GM13977 (cell line): ENCODE measurements around the gene SLC4A9.

Experiments
- DNase-seq: peaks from one replicate; pipeline ENCODE4 v3.0.0; 2012; ENCODE audit warnings: low spot score
- in situ Hi-C: fragments of 300-500 bp; cut with MboI; formaldehyde crosslinking; loops from one replicate; pipeline ENCODE4 v1.12.0; 2022; ENCODE audit warnings: low sequenced_read_pairs, low pct_unique_long_range_greater_than_20kb, mixed read lengths, inconsistent platforms; ENCODE audit not compliant: unreplicated experiment
- TF ChIP-seq, protein P1 (sequence below): IDR thresholded peaks from 2 replicates; pipeline ENCODE4 v1.5.1; 2012; ENCODE audit warnings: mild to moderate bottlenecking, control low read depth; ENCODE audit not compliant: insufficient read depth; ENCODE audit errors: extremely low read depth, missing control alignments

The SLC4A9 gene

DNA sequence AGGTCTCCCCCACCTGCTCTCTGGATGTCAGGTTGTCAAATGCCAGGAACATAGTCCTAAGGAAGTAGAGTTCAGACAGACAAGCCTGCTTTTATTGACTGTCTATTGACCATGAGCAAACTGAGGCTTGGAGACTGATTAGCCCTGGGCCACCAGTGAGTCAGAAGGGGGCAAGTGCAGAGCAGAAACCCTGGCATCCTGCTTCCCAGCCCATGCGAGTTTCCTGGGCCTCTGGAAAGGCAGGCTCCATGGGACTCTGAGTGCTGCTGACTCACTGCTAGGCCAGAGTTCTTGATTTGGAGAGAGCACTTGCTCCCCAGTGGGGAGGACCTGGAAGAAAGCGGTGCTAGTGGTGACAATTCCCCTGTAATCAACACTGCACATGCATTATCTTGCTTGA lies 10.8 kb upstream of the SLC4A9 start:
- in situ Hi-C loops = no loop called here
- TF ChIP-seq, protein P1, sequence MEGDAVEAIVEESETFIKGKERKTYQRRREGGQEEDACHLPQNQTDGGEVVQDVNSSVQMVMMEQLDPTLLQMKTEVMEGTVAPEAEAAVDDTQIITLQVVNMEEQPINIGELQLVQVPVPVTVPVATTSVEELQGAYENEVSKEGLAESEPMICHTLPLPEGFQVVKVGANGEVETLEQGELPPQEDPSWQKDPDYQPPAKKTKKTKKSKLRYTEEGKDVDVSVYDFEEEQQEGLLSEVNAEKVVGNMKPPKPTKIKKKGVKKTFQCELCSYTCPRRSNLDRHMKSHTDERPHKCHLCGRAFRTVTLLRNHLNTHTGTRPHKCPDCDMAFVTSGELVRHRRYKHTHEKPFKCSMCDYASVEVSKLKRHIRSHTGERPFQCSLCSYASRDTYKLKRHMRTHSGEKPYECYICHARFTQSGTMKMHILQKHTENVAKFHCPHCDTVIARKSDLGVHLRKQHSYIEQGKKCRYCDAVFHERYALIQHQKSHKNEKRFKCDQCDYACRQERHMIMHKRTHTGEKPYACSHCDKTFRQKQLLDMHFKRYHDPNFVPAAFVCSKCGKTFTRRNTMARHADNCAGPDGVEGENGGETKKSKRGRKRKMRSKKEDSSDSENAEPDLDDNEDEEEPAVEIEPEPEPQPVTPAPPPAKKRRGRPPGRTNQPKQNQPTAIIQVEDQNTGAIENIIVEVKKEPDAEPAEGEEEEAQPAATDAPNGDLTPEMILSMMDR = no peak
- no peak for DNase-seq

GRCh38 chr5:140351609-140352334 lies 8.2 kb upstream of the SLC4A9 start:
- DNase-seq = peak; percentile 75
- in situ Hi-C loops = loop anchor here (5.0 kb wide), 1 partner anchor 109 kb away; no protein-coding TSS in a partner anchor
- TF ChIP-seq, protein P1 = peak; percentile 76

DNA sequence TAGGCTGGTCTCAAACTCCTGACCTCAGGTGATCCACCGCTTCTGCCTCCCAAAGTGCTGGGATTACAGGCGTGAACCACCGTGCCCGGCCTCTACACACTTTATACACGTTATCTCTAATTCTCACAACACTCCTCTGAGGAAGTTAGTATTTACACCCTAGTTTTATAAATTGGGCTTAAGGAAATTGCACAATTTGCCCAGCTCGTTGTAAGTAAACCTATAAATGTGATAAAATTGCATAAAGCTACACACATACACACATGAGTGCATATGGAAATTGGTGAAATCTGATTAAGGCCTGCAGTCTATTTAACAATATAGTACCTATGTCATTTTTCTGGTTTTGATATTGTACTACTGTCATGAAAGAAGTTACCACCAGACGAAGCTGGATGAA lies 4.4 kb upstream of the SLC4A9 start:
- TF ChIP-seq, protein P1 = no peak
- in situ Hi-C loops = no loop called here

GRCh38 chr5:140356853-140357725 lies 2.9 kb upstream of the SLC4A9 start:
- DNase-seq = no peak
- TF ChIP-seq, protein P1 = no peak
- in situ Hi-C loops = no loop called here

More for the DNA sequence above, 4.4 kb upstream of the SLC4A9 start:
- no peak for DNase-seq

DNA sequence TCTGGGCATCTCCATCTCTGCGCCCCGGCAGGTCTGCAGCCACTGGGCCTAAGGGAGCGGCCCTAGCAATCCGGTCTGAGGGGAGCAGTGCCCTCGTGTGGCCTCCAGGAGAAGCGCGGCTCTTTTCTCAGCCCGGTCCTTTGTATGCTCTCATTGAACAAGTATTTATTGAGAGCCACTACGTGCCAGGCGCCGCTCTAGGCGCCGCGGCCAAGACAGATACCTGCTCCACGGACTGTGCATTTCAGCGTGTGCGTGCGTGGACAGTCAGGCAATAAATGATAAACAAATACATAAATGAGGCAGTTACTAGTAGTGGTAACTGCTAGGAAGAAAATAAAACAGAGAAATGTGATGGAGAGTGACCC lies 2.3 kb upstream of the SLC4A9 start:
- TF ChIP-seq, protein P1 = peak; percentile 94
- peak; percentile 89 for DNase-seq
- in situ Hi-C loops = no loop called here

DNA sequence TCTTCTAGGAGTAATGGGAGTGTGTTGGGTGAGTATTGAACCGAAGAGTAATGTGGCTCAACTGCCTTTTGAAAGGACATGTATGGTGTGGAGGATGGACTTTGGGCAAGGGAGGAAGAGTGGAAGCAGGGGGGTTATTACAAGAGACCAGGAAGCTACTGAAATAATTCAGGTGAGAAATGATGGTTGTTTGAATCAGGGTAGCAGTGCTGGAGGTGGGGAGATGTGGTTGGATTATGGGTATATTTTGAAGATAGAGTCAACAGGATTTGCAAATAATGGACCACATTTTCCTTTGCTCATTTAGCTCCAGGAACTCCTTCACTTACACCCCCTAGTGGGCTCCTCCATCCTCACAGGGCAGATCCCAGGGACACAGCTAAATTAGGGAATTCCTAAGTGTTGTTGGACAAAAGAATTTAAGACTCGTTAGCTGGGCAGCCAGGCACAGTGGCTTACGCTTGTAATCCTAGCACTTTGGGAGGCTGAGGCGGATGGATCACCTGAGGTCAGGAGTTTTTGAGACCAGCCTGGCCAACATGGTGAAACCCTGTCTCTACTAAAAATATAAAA lies 1.2 kb upstream of the SLC4A9 start:
- DNase-seq = no peak
- TF ChIP-seq, protein P1 = peak; percentile 30
- in situ Hi-C loops = no loop called here
